Muscle of leg (tissue), 11 donors: Measurements from ENCODE around the gene SH3GL3. TPM values are rescaled to one million over a fixed set of nuclear protein-coding genes. Genes with fewer than 3 reads are reported as not detected.

ENCODE experiments used
- DNase-seq: peaks from one replicate; pipeline ENCODE4 v3.0.0; 2013
- H3K27ac ChIP-seq: one replicate; pipeline ENCODE4 v1.5.1; 2013; ENCODE audit warnings: mild to moderate bottlenecking, low read length, control low read depth
- H3K27me3 ChIP-seq: one replicate; pipeline ENCODE4 v1.6.1; 2013; ENCODE audit warnings: low read length; ENCODE audit not compliant: control insufficient read depth, insufficient read depth
- H3K36me3 ChIP-seq: one replicate; pipeline ENCODE4 v1.6.1; 2013; ENCODE audit warnings: low read length; ENCODE audit not compliant: control insufficient read depth, insufficient read depth
- H3K4me1 ChIP-seq: one replicate; pipeline ENCODE4 v1.6.1; 2013; ENCODE audit warnings: low read length; ENCODE audit not compliant: control insufficient read depth, insufficient read depth
- H3K4me3 ChIP-seq: one replicate; pipeline ENCODE4 v1.5.1; 2013; ENCODE audit warnings: low read length, control low read depth
- H3K9me3 ChIP-seq: replicated peaks from 2 replicates; pipeline ENCODE4 v1.6.1; 2013; ENCODE audit warnings: low read depth, low read length; ENCODE audit not compliant: control insufficient read depth
- WGBS: methylation state at CpG from one replicate; pipeline ENCODE4 v1.1.5; 2013; ENCODE audit warnings: missing lambda C conversion rate; ENCODE audit not compliant: insufficient coverage; 5-methylcytosine and 5-hydroxymethylcytosine counted together
- polyA plus RNA-seq, 8 donors: library from polyadenylated mRNA; unstranded; fragments of 120-200 nt; gene quantifications; one replicate each; pipeline versions ENCODE4 v1.2.1 to v1.2.3, GENCODE V29; 2013; ENCODE audit warnings: inconsistent platforms in 1 of 8, low replicate concordance in 1 of 8; ENCODE audit not compliant: insufficient read length in 8 of 8, insufficient read depth in 1 of 8
- total RNA-seq: library from RNA; stranded (reverse); fragments of 120-200 nt; gene quantifications from one replicate; pipeline ENCODE4 v1.2.4, GENCODE V29; 2013

The SH3GL3 gene
- total and polyA plus RNA-seq, 9 donors, result 3.6 to 11.2 (median 7.1) TPM

- peaks cover 2% of the 10 kb centered on the region for H3K4me1 ChIP-seq
- no peaks in the 10 kb centered on the region for H3K36me3 ChIP-seq
- no peak for DNase-seq
- peaks cover 2% of the 10 kb centered on the region for H3K9me3 ChIP-seq
- no CpG with 5 or more reads among the region's 1 CpG for WGBS
- no peaks in the 10 kb centered on the region for H3K27me3 ChIP-seq
- no peak overlapping the region for H3K4me3 ChIP-seq
- H3K27ac ChIP-seq, result no peak overlapping the region
These were observed 157.4 kb downstream of the SH3GL3 start for GRCh38 chr15:83604549-83604948.

DNA sequence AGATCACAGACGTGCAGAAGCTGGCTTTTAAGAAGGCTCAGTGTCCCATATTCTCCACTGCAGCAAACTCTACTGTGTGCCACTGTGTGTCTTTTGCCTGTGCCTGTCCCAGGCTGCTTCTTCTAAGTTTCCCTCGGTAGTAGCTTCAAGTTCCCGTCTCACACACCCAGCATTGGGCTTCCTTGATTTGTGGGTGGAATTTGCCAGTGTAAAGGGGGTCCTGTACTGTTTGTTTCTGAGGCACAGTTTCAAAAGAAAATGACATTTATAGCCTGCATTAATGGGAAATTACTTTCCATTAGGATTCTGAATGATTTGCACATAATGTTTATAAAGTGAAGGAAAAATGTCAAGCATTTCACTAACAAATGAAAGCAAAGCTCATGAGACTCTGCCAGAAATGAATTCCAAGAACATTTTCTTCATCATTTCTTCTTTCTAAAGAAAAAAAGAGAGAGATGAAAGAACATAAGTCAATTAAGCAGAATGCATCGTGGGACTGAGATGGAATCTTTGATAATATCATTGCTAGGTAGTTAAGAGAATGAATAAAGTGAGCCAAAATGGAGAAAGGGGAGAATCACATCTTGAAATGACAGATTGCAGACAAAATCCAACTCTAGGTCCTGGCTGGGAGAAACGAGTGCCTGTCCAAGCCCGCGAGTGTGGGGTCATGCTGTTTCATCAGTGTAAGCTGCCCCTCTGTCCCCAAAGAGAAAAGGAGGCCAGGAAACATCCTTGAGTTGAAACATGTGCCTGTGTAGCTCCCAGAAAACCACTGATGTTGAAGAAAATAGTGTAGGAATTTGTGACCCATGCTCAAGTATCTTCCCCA, 158.2 kb downstream of the SH3GL3 start:
- Histone ChIP-seq H3K36me3 (no peaks in the 10 kb centered on the region), H3K4me3 (no peak overlapping the region), H3K4me1 (peaks cover 2% of the 10 kb centered on the region), H3K9me3 (peaks cover 2% of the 10 kb centered on the region), H3K27me3 (no peaks in the 10 kb centered on the region), H3K27ac (no peak overlapping the region)
- peak; percentile 85 for DNase-seq
- 12% methylated on average over 3 of the region's 7 CpGs for WGBS

DNA sequence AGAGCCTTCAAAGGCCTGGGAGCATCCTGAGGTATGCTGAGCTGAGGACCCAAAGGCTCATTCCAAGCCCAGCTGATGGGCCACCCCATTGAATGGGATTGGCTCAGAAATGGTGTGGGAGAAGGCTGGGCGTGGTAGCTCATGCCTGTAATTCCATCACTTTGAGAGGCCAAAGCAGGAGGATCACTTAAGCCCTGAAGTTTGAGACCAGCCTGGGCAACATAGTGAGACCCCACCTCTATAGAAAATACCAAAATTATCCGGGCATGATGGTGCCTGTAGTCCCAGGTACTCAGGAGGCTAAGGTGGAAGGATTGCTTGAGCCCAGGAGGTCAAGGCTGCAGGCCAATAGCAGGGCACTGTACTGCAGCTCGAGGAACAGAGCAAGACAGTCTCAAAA, 163.0 kb downstream of the SH3GL3 start:
- Histone ChIP-seq H3K4me1 (peaks cover 9% of the 10 kb centered on the region), H3K27me3 (no peaks in the 10 kb centered on the region), H3K4me3 (no peak overlapping the region), H3K9me3 (no peaks in the 10 kb centered on the region), H3K36me3 (no peaks in the 10 kb centered on the region), H3K27ac (no peak overlapping the region)
- DNase-seq, result no peak
- WGBS, result 100% methylated on average over 1 of the region's 3 CpGs

GRCh38 chr15:83610901-83611685, 164.0 kb downstream of the SH3GL3 start:
- H3K27me3 ChIP-seq, result no peaks in the 10 kb centered on the region
- 45% methylated on average over 5 of the region's 9 CpGs for WGBS
- H3K4me1 ChIP-seq, result peaks cover 9% of the 10 kb centered on the region
- no peak for DNase-seq
- H3K36me3 ChIP-seq, result no peaks in the 10 kb centered on the region
- no peak overlapping the region for H3K27ac ChIP-seq
- no peaks in the 10 kb centered on the region for H3K9me3 ChIP-seq
- H3K4me3 ChIP-seq, result no peak overlapping the region

- DNase-seq, result peak; percentile 18
- H3K36me3 ChIP-seq, result no peaks in the 10 kb centered on the region
- peak overlapping the region; percentile 48 for H3K27ac ChIP-seq
- peaks cover 9% of the 10 kb centered on the region for H3K4me1 ChIP-seq
- H3K9me3 ChIP-seq, result no peaks in the 10 kb centered on the region
- 32% methylated on average over 3 of the region's 5 CpGs for WGBS
- H3K4me3 ChIP-seq, result no peak overlapping the region
- H3K27me3 ChIP-seq, result no peaks in the 10 kb centered on the region
These were observed 165.1 kb downstream of the SH3GL3 start for GRCh38 chr15:83612226-83612625.

DNA sequence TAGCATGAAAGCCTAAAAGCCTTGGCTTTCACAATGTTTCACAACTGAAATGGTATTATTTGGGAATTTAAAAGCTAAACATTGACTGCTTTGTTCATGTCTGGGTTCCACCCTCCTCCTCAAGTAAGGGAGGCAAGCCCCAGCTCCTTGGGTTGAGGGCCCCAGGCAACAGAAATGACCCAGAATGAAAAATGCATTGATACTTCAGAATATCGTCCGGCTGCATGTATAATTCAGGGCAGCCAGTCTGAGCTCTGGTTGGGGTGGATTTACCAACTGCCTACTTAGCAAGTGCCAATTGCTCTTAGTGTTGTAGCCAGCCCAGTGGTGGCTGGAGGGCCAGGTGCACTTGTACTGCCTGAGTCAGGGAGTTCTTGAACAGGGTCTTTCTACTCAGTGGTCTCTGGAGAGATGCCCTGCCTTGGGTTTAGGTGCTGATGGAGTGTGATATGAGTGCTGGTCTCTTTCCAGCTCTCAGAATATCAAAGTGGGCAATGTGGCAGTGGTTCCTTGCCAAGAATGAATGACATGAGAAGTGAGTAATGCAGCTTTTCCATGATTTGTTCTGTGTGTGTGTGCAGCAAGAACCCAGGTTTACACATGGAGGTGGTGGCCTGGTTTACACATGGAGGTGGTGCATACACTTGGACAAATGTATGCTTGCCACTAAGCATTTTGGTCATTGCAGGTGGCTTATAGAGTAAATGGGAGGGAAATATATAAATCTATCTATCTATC, 165.9 kb downstream of the SH3GL3 start:
- H3K27me3 ChIP-seq, result no peaks in the 10 kb centered on the region
- no peak overlapping the region for H3K4me3 ChIP-seq
- H3K9me3 ChIP-seq, result no peaks in the 10 kb centered on the region
- DNase-seq, result no peak
- H3K36me3 ChIP-seq, result no peaks in the 10 kb centered on the region
- H3K27ac ChIP-seq, result no peak overlapping the region
- no CpG with 5 or more reads among the region's 2 CpGs for WGBS
- peaks cover 9% of the 10 kb centered on the region for H3K4me1 ChIP-seq

DNA sequence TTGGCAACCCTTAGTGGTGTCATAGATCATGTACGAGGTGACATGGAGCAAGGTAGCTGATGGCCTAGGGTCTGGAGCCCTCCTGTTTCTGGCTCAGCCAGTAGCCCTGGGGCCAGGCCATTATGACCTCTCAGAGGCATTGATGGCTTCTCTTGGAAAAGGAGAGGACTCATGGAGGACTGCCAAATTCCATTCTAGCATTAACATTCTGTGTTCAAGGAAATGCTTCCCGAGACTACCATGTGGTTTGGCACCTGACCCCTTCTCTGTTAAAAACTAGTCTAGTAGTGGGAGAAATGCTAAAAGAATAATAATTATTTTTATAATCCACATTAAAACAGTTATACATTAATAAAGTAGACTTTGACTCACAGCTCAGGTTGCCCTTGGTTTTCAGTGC, 166.6 kb downstream of the SH3GL3 start:
- DNase-seq, result peak; percentile 57
- WGBS, result 29% methylated on average over 1 of the region's 2 CpGs
- H3K9me3 ChIP-seq, result no peaks in the 10 kb centered on the region

DNA sequence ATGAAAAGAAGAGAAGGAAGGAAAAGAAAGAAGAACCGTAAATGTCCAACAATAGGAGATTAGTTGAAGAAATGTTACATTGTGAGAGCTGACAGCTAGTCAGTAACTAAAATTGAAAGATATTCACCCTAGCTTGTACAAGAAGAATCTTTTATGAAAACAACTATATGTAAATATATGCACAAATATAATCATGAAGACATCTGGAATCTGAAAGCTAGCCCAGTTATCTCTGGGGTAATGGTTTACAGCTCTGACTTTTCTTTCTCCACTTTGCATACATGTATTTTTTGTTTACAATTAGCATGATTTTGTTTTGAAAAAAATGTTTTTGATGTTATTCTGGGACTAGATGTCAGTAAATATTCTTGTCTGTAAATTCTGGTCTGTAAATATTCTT, 169.7 kb downstream of the SH3GL3 start:
- Histone ChIP-seq H3K4me1 (peaks cover 9% of the 10 kb centered on the region), H3K4me3 (no peak overlapping the region), H3K36me3 (no peaks in the 10 kb centered on the region), H3K27ac (no peak overlapping the region), H3K9me3 (no peaks in the 10 kb centered on the region), H3K27me3 (no peaks in the 10 kb centered on the region)
- DNase-seq, result peak; percentile 26
- WGBS, result no CpG with 5 or more reads among the region's 1 CpG

More for the DNA sequence above, 166.6 kb downstream of the SH3GL3 start:
- H3K27ac ChIP-seq, result no peak overlapping the region
- H3K4me1 ChIP-seq, result peaks cover 9% of the 10 kb centered on the region
- H3K27me3 ChIP-seq, result no peaks in the 10 kb centered on the region
- no peaks in the 10 kb centered on the region for H3K36me3 ChIP-seq
- H3K4me3 ChIP-seq, result no peak overlapping the region

DNA sequence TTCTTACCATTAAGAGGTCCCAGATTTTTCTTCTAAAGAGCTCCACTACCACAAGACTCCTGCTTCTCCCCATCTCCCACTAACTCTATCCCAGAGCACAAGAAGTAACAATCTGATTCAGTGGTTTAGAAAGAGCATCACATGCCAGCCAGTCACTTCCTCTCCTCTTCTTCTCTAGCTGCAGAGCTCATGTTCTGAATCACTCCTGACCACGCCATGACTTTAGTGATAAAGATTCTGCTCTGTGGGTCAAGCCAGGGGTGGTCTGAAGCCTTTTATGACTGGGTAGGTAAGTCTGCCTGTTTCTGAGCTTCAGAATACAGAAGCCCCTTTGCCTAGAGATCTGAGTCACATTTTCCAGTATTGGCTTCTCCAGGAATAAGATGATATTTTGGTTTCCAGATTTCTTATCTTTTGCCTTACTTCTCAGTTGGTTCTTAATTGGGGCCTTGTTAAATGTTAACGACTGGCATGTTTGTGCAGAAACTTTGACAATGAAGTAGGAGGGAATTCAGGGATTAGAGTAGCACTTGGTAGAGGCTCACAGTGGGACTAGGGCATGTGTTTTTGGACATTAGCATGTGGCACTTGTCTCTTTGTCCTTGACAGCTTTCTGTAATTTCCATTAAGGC, 179.1 kb downstream of the SH3GL3 start:
- WGBS, result 60% methylated on average over 1 of the region's 2 CpGs
- Histone ChIP-seq H3K27me3 (no peaks in the 10 kb centered on the region), H3K9me3 (no peaks in the 10 kb centered on the region), H3K36me3 (no peaks in the 10 kb centered on the region), H3K27ac (no peak overlapping the region), H3K4me3 (no peak overlapping the region), H3K4me1 (no peaks in the 10 kb centered on the region)
- no peak for DNase-seq
